Measurements from ENCODE around the gene SBK1.
"Not testable (repeated sequence)": the region's sequence is repeated elsewhere in the genome, so short reads cannot be mapped to it uniquely, and the experiment has no call there.

Gene SBK1

DNA sequence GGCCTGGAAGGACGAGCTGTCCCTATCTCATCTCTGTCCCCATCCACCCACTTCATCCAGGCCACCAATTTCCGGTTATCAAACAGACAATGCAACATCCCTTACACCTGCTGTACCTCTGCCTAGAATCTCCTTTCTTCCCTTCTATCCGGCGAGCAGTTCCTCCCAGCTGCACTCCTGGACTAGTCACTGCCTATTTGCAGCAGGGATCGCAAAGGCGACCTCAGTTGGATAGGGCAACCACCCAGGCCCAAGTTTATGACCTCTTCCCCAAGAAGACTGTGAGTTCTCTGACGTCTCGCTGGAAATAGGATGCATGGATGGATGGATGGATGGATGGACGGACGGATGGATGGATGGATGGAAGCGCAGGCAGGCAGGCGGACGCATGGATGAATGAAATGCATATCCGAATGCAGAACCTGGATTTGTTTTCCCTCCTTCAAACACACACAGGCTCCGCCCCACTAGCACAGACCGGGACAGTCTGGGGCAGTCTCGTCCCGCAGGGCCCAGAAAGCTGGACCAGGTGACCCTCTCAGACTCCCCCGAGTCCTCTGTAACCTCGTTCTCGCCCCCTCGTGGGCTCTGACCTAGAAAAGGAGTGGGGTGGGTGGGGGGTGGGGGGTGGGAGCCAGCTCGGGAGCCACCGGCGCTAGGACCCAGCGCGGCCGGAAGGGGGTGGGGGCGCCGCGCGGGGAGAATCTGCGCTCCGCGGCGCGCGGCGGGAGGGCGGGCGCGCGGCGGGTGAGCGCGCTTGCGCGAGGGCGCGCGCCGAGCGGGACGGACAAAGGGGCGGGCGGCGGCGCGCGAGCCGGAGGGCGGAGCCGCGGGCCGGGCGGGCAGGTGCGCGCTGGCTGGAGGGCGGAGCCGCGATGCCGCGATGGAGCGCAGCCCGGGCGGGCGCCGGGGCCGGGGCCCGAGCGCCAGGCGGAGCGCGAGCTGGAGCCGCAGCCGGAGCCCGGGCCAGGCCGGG lies at the start of gene SBK1:
TSS of gene SBK1 (plus strand) at position 875 of the 976 bp plus-strand sequence. CDS start 24,867 bp downstream, outside the sequence.
- peak in 1 of 2 experiments; percentile 13 for DNase-seq (ENCODE audit: low read depth in 2 of 2)

DNA sequence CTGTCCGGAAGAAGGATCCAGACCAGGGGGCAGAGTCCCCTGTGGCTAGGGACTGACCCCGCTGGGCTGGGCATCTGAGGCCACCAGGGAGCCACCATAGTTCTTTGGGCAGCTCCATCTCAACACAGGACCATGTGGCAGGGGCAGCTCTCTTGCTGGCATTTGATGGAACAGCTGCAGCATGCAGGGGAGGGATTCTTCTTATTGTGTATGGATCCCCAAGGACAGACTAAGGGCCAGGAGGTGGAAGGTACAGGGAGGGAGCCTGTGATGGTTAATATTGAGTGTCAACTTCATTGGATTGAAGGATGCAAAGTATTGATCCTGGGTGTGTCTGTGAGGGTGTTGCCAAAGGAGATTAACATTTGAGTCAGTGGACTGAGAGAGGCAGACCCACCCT lies 42.8 kb upstream of the SBK1 start:
- not testable (repeated sequence) for DNase-seq (ENCODE audit: low read depth in 2 of 2)

DNA sequence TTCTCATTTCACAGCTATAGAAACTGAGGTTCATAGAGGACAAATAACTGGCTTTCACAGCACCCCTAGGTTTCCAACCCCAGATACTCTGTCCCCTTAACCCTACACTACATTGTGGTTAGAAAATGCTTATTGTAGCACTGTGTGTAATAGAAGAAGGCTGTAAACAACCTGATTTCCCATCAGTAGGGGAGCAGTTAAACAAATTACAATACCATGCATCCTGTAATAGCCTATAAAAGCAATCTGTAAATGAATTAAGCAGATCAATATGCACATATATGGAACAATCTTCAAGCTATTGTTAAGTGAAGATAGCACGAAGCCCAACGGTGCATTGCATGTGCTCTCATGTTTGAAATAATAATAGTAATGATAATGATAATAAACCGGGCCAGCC lies 41.3 kb upstream of the SBK1 start:
- DNase-seq (ENCODE audit: low read depth in 2 of 2) = no peak

DNA sequence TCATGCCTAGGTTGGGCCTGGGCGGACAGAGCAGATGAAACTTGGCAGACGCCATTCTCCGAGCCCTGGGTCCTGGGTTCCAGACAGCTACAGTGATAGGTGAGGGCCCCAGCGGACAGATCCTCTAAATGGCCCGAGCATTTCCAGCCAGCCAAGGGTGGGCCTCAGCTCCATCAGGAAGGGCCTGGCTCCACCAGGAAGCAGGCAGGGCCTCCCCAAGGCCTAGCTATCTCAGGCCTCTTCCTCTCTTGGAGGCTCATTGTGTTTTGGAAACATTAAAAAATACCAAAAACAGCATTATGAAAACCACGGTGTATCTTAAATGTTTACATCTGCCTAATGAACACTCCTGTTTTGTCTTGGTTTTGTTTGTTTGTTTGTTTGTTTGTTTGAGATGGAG lies 38.2 kb upstream of the SBK1 start:
- no peak for DNase-seq (ENCODE audit: low read depth in 2 of 2)

DNA sequence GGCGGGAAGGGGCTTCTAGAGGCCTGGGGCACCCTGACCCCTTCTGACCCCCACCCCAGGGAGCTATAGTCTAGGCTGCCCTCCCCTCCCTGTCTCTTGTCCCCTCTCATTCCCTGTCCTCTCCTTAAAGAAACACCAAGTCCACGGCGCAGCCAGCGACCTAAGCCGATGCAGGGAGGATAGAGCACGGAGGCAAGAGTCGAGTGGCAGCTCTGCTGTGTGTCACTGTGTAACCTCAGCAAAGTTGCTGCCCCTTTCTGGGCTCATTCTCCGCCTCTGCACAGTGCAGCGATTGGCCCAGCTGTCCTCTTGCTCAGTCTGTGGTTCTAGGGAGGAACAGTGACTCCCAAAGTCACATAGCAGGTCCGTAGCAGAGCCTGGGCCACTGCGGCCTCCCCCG lies 36.5 kb upstream of the SBK1 start:
- no peak for DNase-seq (ENCODE audit: low read depth in 2 of 2)

DNA sequence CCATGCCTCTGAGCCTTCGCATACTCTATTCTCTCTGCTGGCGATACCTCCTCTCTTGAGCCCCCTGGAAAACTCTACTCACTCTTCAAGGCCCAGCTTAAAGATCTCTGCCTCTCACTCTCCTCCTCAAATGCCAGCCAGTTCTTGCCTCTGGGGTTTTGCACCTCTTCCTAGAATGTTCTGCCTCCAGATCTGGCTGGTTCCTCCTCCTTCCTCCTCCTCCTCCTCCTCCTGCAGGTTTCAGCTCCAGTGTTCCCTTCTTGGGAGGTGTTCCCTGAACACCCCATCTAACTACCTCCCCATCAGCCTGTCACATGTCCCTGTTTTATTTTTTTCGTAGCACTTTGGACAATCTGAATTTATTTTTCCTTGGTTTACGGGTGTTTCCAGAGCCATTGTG lies 35.1 kb upstream of the SBK1 start:
- DNase-seq (ENCODE audit: low read depth in 2 of 2) = no peak

DNA sequence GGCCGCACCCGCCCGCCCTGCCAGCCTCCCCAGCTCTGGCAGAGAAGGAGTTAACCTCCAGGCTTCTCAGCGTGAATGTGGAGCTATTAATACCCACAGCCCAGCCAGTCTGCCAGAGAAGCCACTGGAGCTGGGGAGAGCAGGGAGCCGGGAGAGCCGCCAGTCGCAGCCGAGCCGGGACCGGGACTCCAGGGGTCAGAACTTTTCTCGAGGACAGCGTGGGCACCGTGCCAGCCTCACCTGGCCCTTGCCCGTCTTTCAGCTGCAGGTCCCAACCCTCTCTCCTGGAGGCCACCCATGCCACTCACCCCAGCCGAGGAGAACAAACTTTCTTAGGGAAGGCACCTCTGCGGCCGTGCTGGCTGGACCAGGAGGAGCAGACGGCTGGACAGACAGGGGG lies 33.8 kb upstream of the SBK1 start:
- no peak for DNase-seq (ENCODE audit: low read depth in 2 of 2)

DNA sequence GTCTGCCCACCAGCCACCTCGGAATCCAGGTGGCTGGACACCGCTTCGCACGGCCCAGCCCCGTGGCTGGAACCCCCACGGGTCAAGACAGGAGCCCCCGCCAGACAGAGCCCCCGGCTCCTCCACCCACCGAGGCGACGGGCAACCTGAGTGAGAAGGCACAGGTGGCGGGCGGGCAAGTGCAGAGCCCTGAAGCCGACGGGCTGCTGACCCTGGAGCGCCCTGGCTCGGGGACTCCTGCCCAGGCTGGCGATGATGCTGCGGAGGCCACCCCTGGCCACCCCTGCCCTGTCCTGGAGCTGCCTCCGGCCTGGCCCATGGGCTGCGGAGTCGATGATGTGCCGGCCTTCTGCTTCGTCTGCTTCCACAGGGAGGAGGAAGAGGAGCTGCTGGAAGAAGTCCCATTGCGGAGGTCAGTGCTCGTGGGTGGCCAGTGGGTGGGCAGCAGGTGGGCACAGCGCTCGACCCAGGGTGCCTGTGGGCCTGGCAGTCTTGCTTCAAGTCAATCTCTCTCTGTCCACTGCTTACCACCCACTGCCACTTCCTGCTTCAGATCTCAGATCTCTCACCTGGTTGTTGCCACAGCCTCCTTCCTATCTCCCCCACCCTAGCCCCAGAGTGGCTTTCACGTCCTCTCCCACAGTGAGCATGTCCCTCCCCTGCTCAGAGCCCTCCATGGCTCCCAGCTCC lies 33.1 kb upstream of the SBK1 start:
- no peak for DNase-seq (ENCODE audit: low read depth in 2 of 2)

DNA sequence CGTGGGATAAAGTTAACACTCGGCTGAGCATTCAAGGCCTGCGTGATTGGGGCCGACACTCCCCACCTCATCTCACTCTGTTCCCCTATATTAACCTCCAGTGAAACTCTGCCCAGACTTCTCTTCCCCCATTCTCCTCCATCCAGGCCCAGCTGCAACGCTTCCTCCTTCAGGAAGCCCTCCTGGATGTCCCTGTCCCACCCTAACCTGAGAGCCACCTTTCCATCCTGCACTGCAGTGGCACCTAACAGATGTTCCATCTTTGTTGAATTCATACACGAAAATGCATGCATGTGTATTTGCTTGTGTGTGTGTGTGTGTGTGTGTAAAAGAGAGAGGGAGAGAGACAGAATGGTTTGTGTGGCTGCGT lies 32.6 kb upstream of the SBK1 start:
- no peak for DNase-seq (ENCODE audit: low read depth in 2 of 2)

DNA sequence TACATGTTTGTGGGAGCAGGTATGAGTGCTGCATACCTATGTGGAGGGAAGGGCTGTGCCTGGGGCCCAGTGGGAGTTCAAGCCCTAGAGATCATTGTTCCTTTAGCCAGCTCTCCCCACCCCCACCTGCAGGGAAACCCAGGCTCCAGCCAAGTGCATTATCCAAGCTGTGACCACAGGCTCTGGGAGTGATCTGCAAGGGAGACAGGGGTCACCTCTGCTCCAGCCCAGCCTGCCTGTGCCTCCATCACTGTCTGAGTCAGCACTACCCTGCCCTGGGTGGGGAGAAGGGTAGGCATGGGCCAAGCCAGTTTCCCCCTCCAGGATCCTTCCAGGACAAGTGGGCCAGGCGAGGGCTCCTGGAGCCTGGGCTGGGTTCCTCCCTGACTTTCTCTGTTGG lies 32.1 kb upstream of the SBK1 start:
- DNase-seq (ENCODE audit: low read depth in 2 of 2) = no peak

DNA sequence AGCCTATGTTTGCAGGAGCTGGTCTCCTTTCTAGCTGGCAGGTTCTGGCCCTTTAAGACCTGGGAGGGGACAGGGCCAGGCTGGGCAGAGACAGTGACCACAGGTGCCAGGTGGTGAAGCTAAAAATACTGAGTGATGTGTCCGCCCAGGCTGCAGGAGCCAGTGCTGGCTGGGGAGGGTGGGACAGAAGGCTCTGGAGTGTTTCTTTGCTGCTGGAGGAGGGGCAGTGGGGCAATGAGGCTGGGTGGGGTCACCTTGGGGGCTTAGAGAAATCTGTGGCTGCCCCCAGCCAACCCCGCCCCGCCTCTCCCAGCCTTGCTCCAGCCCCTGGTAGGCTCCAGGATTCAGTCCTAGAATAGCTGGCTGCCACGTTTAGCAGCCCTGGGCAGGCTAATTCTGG lies 30.4 kb upstream of the SBK1 start:
- DNase-seq (ENCODE audit: low read depth in 2 of 2) = no peak

DNA sequence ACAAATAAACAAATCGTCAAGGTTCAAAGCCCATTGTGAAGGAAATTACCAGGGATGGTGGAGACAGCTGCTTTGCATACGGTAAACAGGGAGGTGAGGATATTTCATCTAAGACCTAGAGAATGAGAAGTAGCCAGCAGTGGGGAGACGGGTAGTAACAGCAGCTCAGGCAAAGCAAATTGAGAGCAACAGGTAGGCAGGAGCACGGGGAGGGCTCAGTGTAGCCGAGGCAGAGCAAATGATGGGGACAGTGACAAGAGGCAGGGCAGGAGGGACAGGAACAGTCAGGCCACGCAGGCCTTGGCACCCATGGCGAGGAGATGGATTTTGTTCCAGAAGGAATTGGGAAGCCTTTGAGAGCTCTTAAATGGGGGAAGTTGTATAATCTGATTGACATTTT lies 29.0 kb upstream of the SBK1 start:
- no peak for DNase-seq (ENCODE audit: low read depth in 2 of 2)

DNA sequence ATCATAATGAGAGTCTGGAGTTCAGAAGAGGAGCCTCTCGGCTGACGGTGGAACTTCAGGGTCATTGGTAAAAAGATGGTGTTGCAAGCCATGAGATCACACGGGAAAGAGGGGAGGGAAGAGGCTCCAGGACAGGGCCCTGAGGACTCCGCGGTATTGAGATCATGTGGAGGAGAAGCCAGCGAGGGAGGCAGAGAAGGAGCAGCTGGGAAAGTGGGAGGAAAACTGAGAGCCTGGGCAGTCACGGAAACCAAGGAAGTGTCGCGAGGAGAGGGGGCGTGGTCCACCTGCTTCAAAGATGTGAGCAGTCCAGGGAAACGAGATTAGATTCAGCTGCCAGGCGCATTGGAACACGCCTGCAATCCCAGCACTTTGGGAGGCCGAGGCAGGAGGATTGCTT lies 27.7 kb upstream of the SBK1 start:
- no peak for DNase-seq (ENCODE audit: low read depth in 2 of 2)

DNA sequence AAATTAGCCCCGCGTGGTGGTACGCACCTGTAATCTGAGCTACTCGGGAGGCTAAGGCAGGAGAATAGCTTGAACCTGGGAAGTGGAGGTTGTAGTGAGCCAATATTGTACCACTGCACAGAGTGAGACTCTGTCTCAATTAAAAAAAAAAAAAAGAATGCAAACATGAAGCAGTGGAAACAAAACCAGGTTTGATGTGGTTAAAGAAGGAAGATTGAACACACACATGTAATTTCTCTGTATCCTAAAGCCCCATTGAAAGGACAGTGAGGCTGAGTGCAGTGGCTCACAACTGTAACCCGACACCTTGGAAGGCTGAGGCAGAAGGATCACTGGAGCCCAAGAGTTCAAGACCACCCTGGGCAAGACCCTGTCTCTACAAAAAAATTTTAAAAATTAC lies 26.5 kb upstream of the SBK1 start:
- no peak for DNase-seq (ENCODE audit: low read depth in 2 of 2)

DNA sequence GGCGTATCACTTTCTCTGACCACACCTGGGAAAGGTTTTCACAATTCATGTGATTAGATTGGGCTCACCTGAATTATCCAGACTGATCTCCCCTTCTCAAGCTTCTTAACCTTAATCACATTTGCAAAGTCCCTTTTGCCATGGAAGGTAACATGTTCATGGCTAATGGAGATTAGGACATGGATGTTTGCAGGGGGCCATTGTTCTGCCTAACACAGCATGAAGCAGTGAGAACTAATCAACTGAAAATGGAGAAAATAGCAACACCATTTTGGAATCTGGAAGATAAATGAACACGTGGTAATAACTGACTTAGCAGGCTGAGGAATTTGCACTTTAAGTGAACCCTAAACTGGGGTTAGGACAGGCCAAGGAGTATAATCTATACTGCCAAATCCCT lies 25.0 kb upstream of the SBK1 start:
- no peak for DNase-seq (ENCODE audit: low read depth in 2 of 2)

DNA sequence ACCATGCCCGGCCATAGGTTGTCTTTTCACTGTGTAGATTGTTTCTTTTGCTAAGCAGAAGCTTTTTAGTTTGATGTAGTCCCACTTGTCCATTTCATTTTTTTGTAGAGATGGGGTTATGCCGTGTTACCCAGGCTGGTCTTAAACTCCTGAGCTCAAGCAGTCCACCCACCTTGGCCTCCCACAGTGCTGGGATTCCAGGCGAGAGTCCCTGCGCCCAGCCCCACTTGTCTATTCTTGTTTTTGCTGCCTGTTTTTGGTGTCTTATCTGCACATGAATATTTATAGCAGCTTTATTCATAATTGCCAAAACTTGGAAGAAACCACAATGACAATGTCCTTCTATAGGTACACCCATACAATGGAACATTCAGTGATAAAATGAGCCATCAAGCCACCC lies 18.8 kb upstream of the SBK1 start:
- no peak for DNase-seq (ENCODE audit: low read depth in 2 of 2)

DNA sequence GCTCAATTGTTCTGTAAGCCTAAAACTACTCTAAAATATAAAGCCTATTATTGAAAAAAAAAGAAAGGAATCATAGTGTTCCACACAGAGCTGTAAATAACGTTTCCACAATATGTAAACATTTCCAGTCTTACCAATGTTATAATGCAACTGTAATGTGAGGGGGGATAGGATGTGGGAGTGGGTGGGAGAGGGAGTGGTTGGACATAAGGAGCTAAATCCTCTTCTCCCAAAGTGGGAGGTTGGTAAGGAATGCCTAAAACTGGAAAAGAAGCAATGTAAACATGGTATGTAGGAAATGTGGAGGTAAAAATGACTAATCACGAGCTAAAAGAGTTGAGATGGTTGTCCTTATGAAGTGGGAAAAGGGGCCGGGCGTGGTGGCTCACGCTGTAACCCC lies 17.6 kb upstream of the SBK1 start:
- no peak for DNase-seq (ENCODE audit: low read depth in 2 of 2)

DNA sequence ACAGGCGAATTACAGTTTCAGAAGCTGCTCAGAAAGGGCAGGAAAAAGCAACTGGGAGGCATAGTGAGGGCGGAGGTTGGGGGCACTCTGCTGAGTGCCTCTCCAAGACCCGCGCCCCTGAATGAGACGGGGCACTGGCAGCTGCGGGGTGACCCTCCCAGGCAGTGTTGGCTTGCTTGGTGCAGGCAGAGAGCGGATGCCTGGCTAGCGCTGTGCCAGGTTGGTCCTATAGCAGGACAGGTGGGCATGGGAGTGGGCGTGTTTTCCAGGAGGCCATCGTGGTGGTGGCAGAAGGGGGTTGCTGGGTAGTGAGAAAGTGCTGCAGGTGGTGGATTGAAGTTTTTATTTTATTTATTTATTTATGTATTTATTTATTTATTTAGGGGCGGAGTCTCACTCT lies 16.0 kb upstream of the SBK1 start:
- no peak for DNase-seq (ENCODE audit: low read depth in 2 of 2)

DNA sequence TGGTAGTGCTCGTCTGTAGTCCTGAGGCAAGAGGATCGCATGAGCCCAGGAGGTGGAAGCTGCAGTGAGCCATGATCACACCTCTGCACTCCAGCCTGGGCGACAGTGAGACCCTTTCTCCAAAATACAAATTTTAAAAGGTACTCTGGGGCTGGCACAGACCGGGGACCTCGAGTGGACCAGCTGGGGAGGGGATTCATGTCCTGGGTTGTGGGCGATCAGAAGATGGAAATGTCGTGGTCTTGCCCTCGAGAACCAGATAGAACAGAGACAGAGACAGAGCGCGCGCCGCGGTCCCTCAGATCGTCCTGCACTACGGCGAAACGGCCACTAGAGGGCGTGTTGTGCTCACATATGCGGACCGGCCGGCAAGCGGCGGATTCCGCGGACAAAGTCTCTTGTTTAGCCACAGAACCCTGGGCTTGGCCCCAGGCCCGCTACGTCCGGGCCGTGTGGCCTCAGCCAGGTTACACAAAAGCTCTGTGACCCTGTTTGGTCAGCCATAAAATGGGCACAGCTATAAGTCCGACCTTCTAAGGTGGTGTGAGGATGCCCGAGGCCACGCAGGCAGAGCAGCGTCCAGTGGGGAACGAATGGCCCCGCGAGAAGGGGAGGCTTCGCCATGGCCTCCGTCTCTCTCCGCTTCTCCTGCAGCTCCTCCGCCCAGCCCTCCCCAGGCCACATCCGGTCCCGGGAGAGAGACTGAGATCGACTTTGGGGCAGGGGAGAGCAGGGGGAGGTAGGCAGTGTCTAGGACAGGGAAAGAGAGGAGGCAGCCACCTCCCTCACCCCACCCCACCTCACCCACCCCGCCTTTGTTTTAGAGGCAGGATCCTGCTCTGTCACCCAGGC lies 14.6 kb upstream of the SBK1 start:
- DNase-seq (ENCODE audit: low read depth in 2 of 2) = peak in 1 of 2 experiments; percentile 28

DNA sequence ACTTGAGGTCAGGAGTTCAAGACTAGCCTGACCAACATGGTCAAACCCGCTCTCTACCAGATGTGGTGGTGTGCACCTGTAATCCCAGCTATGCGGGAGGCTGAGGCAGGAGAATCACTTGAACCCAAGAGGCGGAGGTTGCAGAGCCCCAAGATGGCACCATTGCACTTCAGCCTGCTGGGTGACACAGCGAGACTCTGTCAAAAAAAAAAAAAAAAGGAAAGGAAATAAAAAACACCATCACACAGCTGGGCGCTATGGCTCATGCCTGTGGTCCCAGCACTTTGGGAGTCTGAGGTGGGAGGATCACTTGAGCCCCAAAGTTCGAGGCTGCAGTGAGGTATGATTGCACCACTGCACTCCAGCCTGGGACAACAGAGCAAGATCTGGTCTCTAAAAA lies 13.3 kb upstream of the SBK1 start:
- no peak for DNase-seq (ENCODE audit: low read depth in 2 of 2)

DNA sequence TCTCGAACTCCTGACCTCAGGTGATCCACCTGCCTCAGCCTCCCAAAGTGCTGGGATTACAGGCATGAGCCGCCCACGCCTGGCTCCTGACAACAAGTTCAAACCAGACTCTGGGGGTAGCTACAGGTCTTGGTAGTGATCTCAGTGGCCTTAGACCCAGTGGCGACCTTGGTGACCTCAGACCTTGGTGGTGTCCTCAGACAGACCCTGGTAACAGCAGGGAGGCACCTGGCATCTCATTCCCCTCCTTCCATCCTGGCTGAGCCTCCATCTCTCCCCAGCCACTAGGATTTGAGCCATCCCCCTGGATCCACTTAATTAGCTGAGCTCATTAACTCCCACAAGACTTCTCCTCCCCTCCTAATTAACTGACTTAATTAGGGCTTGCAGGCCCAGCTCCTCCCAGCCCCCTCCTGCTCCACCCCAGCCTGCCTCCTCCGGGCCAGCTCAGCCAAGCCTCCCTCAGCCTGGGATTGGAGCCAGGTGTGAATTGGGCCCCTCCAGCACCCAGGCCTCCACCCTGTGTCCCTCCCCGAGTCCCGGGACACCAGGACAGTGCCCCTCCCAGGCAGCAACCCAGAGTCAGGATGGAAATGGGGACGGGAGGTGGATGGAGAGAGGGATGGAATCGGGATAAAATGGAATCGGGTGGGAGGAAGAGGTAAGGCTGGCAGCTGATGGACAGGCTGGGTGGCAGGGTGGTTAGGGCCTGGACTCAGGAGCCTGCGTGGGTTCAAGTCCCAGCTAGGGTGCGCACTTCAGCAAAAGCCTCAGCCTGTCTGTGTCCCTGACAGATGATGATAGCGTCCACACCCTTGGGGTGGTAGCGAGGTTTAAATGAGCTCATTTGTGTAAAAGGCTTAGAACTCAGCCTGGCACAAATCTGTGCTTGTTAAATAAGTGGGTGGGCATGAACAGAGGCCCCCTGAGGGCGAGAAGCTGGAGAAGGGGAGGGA lies 11.2 kb upstream of the SBK1 start:
- DNase-seq (ENCODE audit: low read depth in 2 of 2) = no peak

All from fibroblast of skin of left biceps (primary cell).